ENCODE results near the gene CD37. TPM values are rescaled to one million over a fixed set of nuclear protein-coding genes. Genes with fewer than 3 reads are reported as not detected.
"Not testable (repeated sequence)": the region's sequence is repeated elsewhere in the genome, so short reads cannot be mapped to it uniquely, and the experiment has no call there.

The CD37 gene
- total RNA-seq, 1 experiment from 2014 or later, result 0.76 TPM

DNA sequence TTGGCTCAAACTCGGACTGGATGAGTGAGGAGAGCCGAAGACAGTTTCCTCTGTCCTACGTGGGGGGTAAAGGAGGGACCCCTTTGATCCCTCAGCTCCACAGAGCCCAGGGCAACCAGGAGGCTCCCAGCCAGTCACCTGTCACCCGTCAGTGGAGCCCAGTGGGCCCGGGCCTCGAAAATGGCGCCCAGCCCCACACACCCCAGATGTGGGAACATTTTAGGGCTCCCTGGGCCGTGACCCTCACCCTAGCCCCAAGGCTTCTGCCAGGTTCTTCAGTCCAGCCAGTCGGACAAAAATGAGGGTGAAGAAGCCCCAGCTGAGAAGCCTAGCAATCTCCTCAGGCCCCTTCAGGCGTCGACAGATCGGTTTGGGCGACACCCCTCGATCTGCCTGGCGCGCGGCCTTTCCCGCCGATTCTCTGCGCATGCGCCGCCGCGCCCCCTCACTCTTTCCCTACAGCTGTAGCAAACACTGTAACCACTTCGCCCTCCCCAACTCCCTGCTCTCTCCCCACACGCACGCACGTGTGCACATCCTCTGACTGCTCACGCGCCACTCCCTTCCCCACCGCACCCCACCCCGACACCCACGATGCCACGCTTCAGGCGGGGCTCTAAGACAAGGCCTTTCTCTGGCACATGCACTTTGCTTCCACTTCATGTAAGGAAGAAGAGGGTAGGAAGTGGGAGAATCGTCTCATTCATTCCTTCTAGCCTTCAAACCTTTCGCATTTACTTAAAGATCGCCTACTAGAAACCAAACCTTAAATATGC is 10.2 kb upstream of the CD37 start, which contains the start of gene SLC6A16:
Gene SLC6A16 (minus strand): TSS at position 391 of the 776 bp plus-strand sequence. CDS start 13,844 bp downstream, outside the sequence.
- TF ChIP-seq YY1 (IDR thresholded peaks at IDR 0.05; ENCODE audit: extremely low read depth, insufficient replicate concordance, low read depth, low read length) (no peak), SP1 (IDR thresholded peaks at IDR 0.05; ENCODE audit: low read depth) (no peak), CEBPB (IDR thresholded peaks at IDR 0.05; ENCODE audit: low read depth) (no peak), MAX (IDR thresholded peaks at IDR 0.05) (no peak), EZH2phosphoT487 (IDR thresholded peaks at IDR 0.05; ENCODE audit: borderline replicate concordance) (no peak), FOSL1 (IDR thresholded peaks at IDR 0.05; ENCODE audit: low read depth) (no peak), TCF7L2 (IDR thresholded peaks at IDR 0.05; ENCODE audit: borderline replicate concordance, extremely low read depth, insufficient read depth, insufficient read length) (no peak), JUND (IDR thresholded peaks at IDR 0.05) (no peak), ELF1 (IDR thresholded peaks at IDR 0.05; ENCODE audit: borderline replicate concordance, low read depth) (no peak), RAD21 (IDR thresholded peaks at IDR 0.05; ENCODE audit: low read depth) (no peak)
- TF ChIP-seq, protein P1, sequence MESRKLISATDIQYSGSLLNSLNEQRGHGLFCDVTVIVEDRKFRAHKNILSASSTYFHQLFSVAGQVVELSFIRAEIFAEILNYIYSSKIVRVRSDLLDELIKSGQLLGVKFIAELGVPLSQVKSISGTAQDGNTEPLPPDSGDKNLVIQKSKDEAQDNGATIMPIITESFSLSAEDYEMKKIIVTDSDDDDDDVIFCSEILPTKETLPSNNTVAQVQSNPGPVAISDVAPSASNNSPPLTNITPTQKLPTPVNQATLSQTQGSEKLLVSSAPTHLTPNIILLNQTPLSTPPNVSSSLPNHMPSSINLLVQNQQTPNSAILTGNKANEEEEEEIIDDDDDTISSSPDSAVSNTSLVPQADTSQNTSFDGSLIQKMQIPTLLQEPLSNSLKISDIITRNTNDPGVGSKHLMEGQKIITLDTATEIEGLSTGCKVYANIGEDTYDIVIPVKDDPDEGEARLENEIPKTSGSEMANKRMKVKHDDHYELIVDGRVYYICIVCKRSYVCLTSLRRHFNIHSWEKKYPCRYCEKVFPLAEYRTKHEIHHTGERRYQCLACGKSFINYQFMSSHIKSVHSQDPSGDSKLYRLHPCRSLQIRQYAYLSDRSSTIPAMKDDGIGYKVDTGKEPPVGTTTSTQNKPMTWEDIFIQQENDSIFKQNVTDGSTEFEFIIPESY (IDR thresholded peaks at IDR 0.05; ENCODE audit: extremely low read depth, insufficient replicate concordance, low read length), result no peak
- TF ChIP-seq, protein P2, sequence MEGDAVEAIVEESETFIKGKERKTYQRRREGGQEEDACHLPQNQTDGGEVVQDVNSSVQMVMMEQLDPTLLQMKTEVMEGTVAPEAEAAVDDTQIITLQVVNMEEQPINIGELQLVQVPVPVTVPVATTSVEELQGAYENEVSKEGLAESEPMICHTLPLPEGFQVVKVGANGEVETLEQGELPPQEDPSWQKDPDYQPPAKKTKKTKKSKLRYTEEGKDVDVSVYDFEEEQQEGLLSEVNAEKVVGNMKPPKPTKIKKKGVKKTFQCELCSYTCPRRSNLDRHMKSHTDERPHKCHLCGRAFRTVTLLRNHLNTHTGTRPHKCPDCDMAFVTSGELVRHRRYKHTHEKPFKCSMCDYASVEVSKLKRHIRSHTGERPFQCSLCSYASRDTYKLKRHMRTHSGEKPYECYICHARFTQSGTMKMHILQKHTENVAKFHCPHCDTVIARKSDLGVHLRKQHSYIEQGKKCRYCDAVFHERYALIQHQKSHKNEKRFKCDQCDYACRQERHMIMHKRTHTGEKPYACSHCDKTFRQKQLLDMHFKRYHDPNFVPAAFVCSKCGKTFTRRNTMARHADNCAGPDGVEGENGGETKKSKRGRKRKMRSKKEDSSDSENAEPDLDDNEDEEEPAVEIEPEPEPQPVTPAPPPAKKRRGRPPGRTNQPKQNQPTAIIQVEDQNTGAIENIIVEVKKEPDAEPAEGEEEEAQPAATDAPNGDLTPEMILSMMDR (IDR thresholded peaks at IDR 0.05 in 2 of 3, conservative IDR thresholded peaks at IDR 0.05 in 1 of 3; ENCODE audit: borderline replicate concordance in 1 of 3, insufficient read depth in 1 of 3, low read depth in 2 of 3, low read length in 2 of 3), result no peak
- Histone ChIP-seq H3K4me1 (ENCODE audit: control insufficient read depth in 1 of 2, insufficient read depth in 2 of 2, low read length in 2 of 2) (no peaks in the 10 kb centered on the region), H3K9me2 (ENCODE audit: insufficient read depth) (no peaks in the 10 kb centered on the region), H3K27ac (ENCODE audit: low read depth, low read length) (no peak within 1 kb of the TSS), H3K27me3 (ENCODE audit: insufficient read depth, low read length) (no peaks in the 10 kb centered on the region), H3K79me2 (ENCODE audit: insufficient read depth, low read length) (no peaks in the 10 kb centered on the region), H4K20me1 (ENCODE audit: insufficient read depth) (no peaks in the 10 kb centered on the region), H3K4me3 (replicated peaks in 1 of 2; ENCODE audit: low read depth in 1 of 2, low read length in 2 of 2) (no peak within 1 kb of the TSS), H2AFZ (ENCODE audit: low read depth, low read length, poor library complexity, severe bottlenecking) (no peak within 1 kb of the TSS), H3K4me2 (ENCODE audit: low read length) (no peak within 1 kb of the TSS), H3K36me3 (ENCODE audit: control insufficient read depth in 1 of 2, insufficient read depth in 2 of 2, low read length in 2 of 2) (peaks cover 0 to under 1% of the 10 kb centered on the region in 2 experiments; a peak in 2 of 4 replicates), H3K9me3 (ENCODE audit: control insufficient read depth in 1 of 2, insufficient read depth in 1 of 2, low read depth in 1 of 2, low read length in 2 of 2) (peaks cover 0 to 18% of the 10 kb centered on the region in 2 experiments; a peak in 2 of 4 replicates), H3K9ac (ENCODE audit: low read length) (no peak within 1 kb of the TSS)
- ChIA-PET POLR2A (interaction anchor here (0.9 kb wide), 1 partner anchor 128 kb away, joined by 3 read pairs; the partner anchor contains the start of gene ALDH16A1), RAD21 (ENCODE audit: low non-redundant PET in 1 of 2, low total read pairs in 2 of 2, uncharacterized antibody in 2 of 2, unreplicated experiment in 2 of 2) (no interaction called here), CTCF (no interaction called here)
- intact Hi-C loops (cut with micrococcal nuclease), result loop anchor here (5.0 kb wide), 1 partner anchor 53 kb away; no protein-coding TSS in a partner anchor
- no peak for ATAC-seq
- DNase-seq (ENCODE audit: low read depth, low spot score), result no peak
- no TSS peak for BruUV-seq (replicated peaks)

- RAD21 ChIA-PET (ENCODE audit: low non-redundant PET in 1 of 2, low total read pairs in 2 of 2, uncharacterized antibody in 2 of 2, unreplicated experiment in 2 of 2); ATAC-seq; H3K4me2 ChIP-seq (ENCODE audit: low read length); H3K9ac ChIP-seq (ENCODE audit: low read length); H2AFZ ChIP-seq (ENCODE audit: low read depth, low read length, poor library complexity, severe bottlenecking); H3K27me3 ChIP-seq (ENCODE audit: insufficient read depth, low read length); H3K79me2 ChIP-seq (ENCODE audit: insufficient read depth, low read length); H3K4me3 ChIP-seq (replicated peaks in 1 of 2; ENCODE audit: low read depth in 1 of 2, low read length in 2 of 2); DNase-seq (ENCODE audit: low read depth, low spot score); H3K27ac ChIP-seq (ENCODE audit: low read depth, low read length); H3K4me1 ChIP-seq (ENCODE audit: control insufficient read depth in 1 of 2, insufficient read depth in 2 of 2, low read length in 2 of 2); H4K20me1 ChIP-seq (ENCODE audit: insufficient read depth); H3K36me3 ChIP-seq (ENCODE audit: control insufficient read depth in 1 of 2, insufficient read depth in 2 of 2, low read length in 2 of 2); BruUV-seq (replicated peaks); CTCF ChIA-PET; H3K9me2 ChIP-seq (ENCODE audit: insufficient read depth): not testable (repeated sequence)
- intact Hi-C loops (cut with micrococcal nuclease), result loop anchor here (5.0 kb wide), 1 partner anchor 53 kb away; no protein-coding TSS in a partner anchor
- POLR2A ChIA-PET, result interaction anchor here (0.9 kb wide), 1 partner anchor 127 kb away, joined by 3 read pairs; the partner anchor contains the start of gene ALDH16A1
- peaks cover 0 to 15% of the 10 kb centered on the region in 2 experiments; a peak in 2 of 4 replicates for H3K9me3 ChIP-seq (ENCODE audit: control insufficient read depth in 1 of 2, insufficient read depth in 1 of 2, low read depth in 1 of 2, low read length in 2 of 2)
Measured at GRCh38 chr19:49325756-49326155, 9.4 kb upstream of the CD37 start.
